Brain microvascular endothelial cell (primary cell): ENCODE results near the gene PUS7L.

Source experiments
- DNase-seq: peaks from one replicate; pipeline ENCODE4 v3.0.0-alpha.2; 2020
- H3K27ac ChIP-seq: fragments of 250-450 bp; sonication (Bioruptor Pico); 2 replicates; pipeline ENCODE4 v1.5.1; 2020; ENCODE audit warnings: mild to moderate bottlenecking, moderate library complexity
- H3K27me3 ChIP-seq: fragments of 250-450 bp; sonication (Bioruptor Pico); replicated peaks from 2 replicates; pipeline ENCODE4 v1.5.1; 2020; ENCODE audit warnings: mild to moderate bottlenecking
- H3K36me3 ChIP-seq: fragments of 250-450 bp; sonication (Bioruptor Pico); replicated peaks from 2 replicates; pipeline ENCODE4 v1.5.1; 2020; ENCODE audit warnings: mild to moderate bottlenecking
- H3K4me3 ChIP-seq: 2 replicates; pipeline ENCODE4 v1.5.1; 2011; ENCODE audit warnings: low read depth, mild to moderate bottlenecking, control low read depth, low read length, moderate library complexity
- in situ Hi-C: cut with HindIII; loops from 2 replicates; pipeline ENCODE4 v1.10.0; 2017; ENCODE audit warnings: low sequenced_read_pairs, low pct_ligation_motif_present
- TF ChIP-seq, protein P1 (sequence below): IDR thresholded peaks from 2 replicates; pipeline ENCODE4 v1.5.1; 2011; ENCODE audit warnings: low read depth, mild to moderate bottlenecking, moderate library complexity, low read length, control low read depth, inconsistent platforms; ENCODE audit errors: missing control alignments

Gene PUS7L

GRCh38 chr12:43758728-43759563 lies at the start of gene PUS7L, which contains the start of gene IRAK4:
Gene PUS7L (minus strand): TSS chr12:43758790. CDS start chr12:43755245, 3,545 bp downstream.
Gene IRAK4 (plus strand): TSS chr12:43758951. CDS start chr12:43768112, 9,161 bp downstream.
- TF ChIP-seq, protein P1, sequence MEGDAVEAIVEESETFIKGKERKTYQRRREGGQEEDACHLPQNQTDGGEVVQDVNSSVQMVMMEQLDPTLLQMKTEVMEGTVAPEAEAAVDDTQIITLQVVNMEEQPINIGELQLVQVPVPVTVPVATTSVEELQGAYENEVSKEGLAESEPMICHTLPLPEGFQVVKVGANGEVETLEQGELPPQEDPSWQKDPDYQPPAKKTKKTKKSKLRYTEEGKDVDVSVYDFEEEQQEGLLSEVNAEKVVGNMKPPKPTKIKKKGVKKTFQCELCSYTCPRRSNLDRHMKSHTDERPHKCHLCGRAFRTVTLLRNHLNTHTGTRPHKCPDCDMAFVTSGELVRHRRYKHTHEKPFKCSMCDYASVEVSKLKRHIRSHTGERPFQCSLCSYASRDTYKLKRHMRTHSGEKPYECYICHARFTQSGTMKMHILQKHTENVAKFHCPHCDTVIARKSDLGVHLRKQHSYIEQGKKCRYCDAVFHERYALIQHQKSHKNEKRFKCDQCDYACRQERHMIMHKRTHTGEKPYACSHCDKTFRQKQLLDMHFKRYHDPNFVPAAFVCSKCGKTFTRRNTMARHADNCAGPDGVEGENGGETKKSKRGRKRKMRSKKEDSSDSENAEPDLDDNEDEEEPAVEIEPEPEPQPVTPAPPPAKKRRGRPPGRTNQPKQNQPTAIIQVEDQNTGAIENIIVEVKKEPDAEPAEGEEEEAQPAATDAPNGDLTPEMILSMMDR: peak; percentile 68
- peak; percentile 95 for DNase-seq
- Histone ChIP-seq H3K4me3 (peak within 1 kb of the TSS; percentile 68), H3K36me3 (no peaks in the 10 kb centered on the region), H3K27me3 (no peaks in the 10 kb centered on the region), H3K27ac (peak within 1 kb of the TSS; percentile 86)
- in situ Hi-C loops: no loop called here

GRCh38 chr12:43807386-43807785 lies 48.8 kb upstream of the PUS7L start:
- no peak for DNase-seq
- Histone ChIP-seq H3K27ac (no peak overlapping the region), H3K27me3 (no peaks in the 10 kb centered on the region), H3K36me3 (peaks cover 2% of the 10 kb centered on the region), H3K4me3 (no peak overlapping the region)
- in situ Hi-C loops: no loop called here
- TF ChIP-seq, protein P1: no peak

DNA sequence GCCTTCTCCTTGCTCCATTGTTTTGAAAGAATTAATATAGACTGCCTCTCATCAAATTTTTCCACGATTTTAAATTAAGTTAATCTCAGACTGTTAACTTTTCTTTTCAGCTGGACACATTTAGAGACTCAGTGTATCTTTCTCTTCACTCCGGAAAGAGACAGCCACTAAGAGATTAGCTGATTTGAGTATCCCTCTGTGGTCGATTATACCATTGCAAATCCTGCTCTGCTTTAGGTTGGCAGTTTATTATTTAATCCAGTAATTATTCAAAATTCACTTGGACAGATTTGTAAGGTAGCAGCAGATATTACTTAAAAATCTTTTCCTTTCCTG lies 48.1 kb upstream of the PUS7L start:
- H3K27me3 ChIP-seq: no peaks in the 10 kb centered on the region
- in situ Hi-C loops: no loop called here

DNA sequence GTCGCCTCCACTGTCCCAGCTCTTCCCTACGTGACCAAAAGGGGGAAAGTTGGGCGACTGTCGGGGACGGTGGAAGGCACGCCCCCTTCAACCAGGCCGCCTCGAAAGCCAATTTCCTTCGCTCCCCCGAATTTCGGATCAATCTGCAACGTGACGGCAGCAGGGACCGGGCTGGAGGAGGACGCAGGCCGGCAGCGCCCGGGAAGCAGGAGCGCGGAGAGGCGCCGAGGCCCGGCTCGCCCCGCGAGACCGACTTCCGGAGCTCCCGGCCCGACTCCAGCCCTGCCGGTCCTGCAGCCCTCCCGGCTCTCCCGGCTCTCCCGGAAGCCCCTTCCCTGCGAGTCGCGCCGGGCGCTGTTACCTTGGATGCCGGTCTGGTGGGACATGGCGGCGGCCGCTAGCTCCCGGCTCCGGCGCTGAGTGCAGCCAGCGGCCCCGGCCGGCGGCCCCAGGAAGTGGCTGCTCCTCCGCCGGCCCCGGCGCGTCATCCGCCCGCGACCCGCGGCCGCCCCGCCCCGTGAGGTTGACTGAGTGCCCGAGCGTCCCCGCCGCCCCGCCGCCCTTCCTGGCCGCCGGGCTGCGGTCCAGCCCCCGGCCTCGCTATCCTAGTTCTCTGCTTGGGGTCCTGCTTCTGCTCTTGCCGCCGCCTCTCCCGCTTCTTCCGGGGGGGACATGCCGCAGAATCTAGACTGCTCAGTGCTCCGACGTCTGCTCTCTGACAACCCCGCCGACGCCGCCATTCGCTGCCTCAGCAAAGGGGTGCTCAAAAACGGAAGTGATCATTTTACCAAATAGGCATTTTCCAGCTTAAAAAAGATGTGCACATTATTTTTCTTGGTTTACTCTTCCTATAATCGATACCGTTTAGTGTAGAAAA lies 47.5 kb upstream of the PUS7L start, which contains the start of gene TWF1:
TSS of gene TWF1 (minus strand) at position 458 of the 877 bp plus-strand sequence. CDS start at position 386, 72 bp downstream.
- peak; percentile 73 for DNase-seq
- in situ Hi-C loops: no loop called here
- peak within 1 kb of the TSS; percentile 95 for H3K27ac ChIP-seq
- H3K4me3 ChIP-seq: peak within 1 kb of the TSS; percentile 89
- TF ChIP-seq, protein P1: peak; percentile 62
- peaks cover 7% of the 10 kb centered on the region for H3K36me3 ChIP-seq
- H3K27me3 ChIP-seq: no peaks in the 10 kb centered on the region

More for the DNA sequence above, 48.1 kb upstream of the PUS7L start:
- TF ChIP-seq, protein P1: no peak
- no peak for DNase-seq
- Histone ChIP-seq H3K36me3 (peaks cover 4% of the 10 kb centered on the region), H3K4me3 (peak overlapping the region; percentile 89), H3K27ac (peak overlapping the region; percentile 95)

DNA sequence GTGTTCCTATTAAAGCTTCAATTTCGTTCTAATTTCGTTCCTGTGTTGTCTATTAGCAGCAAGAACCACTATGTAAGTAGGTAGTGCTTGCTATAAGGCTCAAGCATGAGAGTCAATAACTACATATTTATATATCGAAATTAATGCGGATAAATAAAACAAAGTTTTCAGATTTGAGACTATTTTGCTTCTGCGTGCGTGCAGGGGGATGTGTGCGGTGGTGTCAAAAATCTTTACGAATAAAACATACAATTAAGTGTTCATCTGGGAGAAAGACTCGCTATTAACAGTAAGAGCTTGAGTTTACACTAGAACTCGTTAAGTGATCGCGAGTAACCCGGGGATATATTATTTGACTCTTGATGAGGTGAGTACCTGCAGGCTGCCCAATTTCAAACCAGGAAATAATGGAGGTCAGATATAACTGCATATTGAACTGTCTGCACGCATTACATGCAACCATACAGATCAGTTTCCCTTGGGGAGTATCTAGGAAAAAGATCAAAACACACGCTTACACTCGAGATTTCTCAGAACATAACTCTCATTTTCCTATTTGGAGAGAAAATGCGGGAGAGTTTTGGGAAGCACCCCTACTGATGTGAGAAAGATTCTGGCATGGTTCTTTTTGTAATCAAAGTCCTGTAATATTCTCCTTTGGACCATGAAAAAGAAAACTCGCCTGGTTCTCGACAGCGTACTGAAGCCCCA lies 46.7 kb upstream of the PUS7L start:
- in situ Hi-C loops: no loop called here
- no peak for DNase-seq
- Histone ChIP-seq H3K27ac (peak overlapping the region; percentile 95), H3K36me3 (peaks cover 15% of the 10 kb centered on the region), H3K27me3 (no peaks in the 10 kb centered on the region), H3K4me3 (peak overlapping the region; percentile 89)
- TF ChIP-seq, protein P1: no peak
